K562 (cell line): ENCODE data around the gene MC1R. TPM values are rescaled to one million over a fixed set of nuclear protein-coding genes. Genes with fewer than 3 reads are reported as not detected.

ENCODE experiments used
- ETV6 ChIP-seq, 3 experiments: fragments of 150-350 bp in 1 of 3; sonication (generic) in 1 of 3; formaldehyde crosslinking in 1 of 3; IDR thresholded peaks; 2 replicates each; pipeline versions ENCODE4 v1.6.1 to v1.8.0; 2014 to 2022; ENCODE audit warnings: borderline replicate concordance in 2 of 3, low read depth in 2 of 3, antibody characterized with exemption in 1 of 3, low read length in 1 of 3, mild to moderate bottlenecking in 1 of 3, missing genetic modification reagents in 1 of 3
- NBN ChIP-seq: fragments of 450-650 bp; IDR thresholded peaks from 2 replicates; pipeline ENCODE4 v1.6.1; 2016; ENCODE audit warnings: low read depth, mild to moderate bottlenecking
- NFE2L1 ChIP-seq: fragments of 450-650 bp; IDR thresholded peaks from 2 replicates; pipeline ENCODE4 v1.6.1; 2016; ENCODE audit warnings: missing genetic modification characterization, low read depth, mild to moderate bottlenecking, missing compliant biosample characterization, moderate library complexity, borderline replicate concordance
- NFXL1 ChIP-seq: fragments of 450-650 bp; formaldehyde crosslinking; IDR thresholded peaks from 2 replicates; pipeline ENCODE4 v1.4.0; 2021; ENCODE audit warnings: mild to moderate bottlenecking
- SAFB ChIP-seq: fragments of 200-400 bp; formaldehyde crosslinking; IDR thresholded peaks from 2 replicates; pipeline ENCODE4 v1.6.1; 2017; ENCODE audit warnings: low read depth, low read length, borderline replicate concordance
- TCF7 ChIP-seq: sonication (generic); IDR thresholded peaks from 2 replicates; pipeline ENCODE4 v1.6.1; 2016; ENCODE audit warnings: antibody characterized with exemption, borderline replicate concordance
- TFAM ChIP-seq: fragments of 250-450 bp; sonication (Bioruptor Pico); conservative IDR thresholded peaks from 2 replicates; pipeline ENCODE4 v1.5.0; 2021; ENCODE audit warnings: mild to moderate bottlenecking, moderate library complexity
- WHSC1 ChIP-seq: IDR thresholded peaks from one replicate; pipeline ENCODE4 v1.6.1; 2012; ENCODE audit warnings: low read length, control low read depth, inconsistent platforms
- ZNF253 ChIP-seq: fragments of 250-450 bp; sonication (Bioruptor Pico); conservative IDR thresholded peaks from 2 replicates; pipeline ENCODE4 v1.6.1; 2021; ENCODE audit warnings: mild to moderate bottlenecking
- ZNF589 ChIP-seq: fragments of 200-800 bp; sonication (Bioruptor generic); IDR thresholded peaks from 2 replicates; pipeline ENCODE4 v1.6.1; 2016; ENCODE audit warnings: low read depth, missing genetic modification characterization, missing compliant biosample characterization
- ZNF696 ChIP-seq: fragments of 250-450 bp; sonication (Bioruptor Pico); conservative IDR thresholded peaks from 2 replicates; pipeline ENCODE4 v1.4.0; 2020; ENCODE audit warnings: mild to moderate bottlenecking, moderate library complexity
- polyA plus RNA-seq, 8 experiments: library from polyadenylated mRNA; depleted of rRNA in 4 of 8; stranded (reverse) in 5 of 8; unstranded in 3 of 8; fragments of >200 nt; fragmentation: Nextera tagmentation in 2 of 8; fragmentation: Illumina TruSeq in 1 of 8; extraction: Ambion mirVana in 2 of 8; extraction: Trizol in 1 of 8; gene quantifications; 2 replicates each; pipeline versions ENCODE4 v1.2.1 to v1.2.3, GENCODE V29; 2011 to 2014; ENCODE audit warnings: inconsistent platforms in 1 of 8, missing spikeins in 1 of 8
- total RNA-seq, 7 experiments: library from RNA; depleted of rRNA in 6 of 7; stranded (reverse); fragments of >200 nt in 6 of 7; fragmentation: Illumina TruSeq in 2 of 7; extraction: Trizol in 2 of 7; gene quantifications; 2 replicates each; pipeline versions ENCODE4 v1.2.1 to v1.2.3, GENCODE V29; 2011 to 2021; ENCODE audit warnings: low replicate concordance in 1 of 7
- TF ChIP-seq, protein P1 (sequence below): fragments of 450-650 bp; IDR thresholded peaks from 2 replicates; pipeline ENCODE4 v1.6.1; 2018; ENCODE audit not compliant: partially characterized antibody
- TF ChIP-seq, protein P2 (sequence below): fragments of 450-650 bp; IDR thresholded peaks from 2 replicates; pipeline ENCODE4 v1.6.1; 2017; ENCODE audit warnings: antibody characterized with exemption
- TF ChIP-seq, protein P3 (sequence below): sonication (generic); formaldehyde crosslinking; IDR thresholded peaks from 2 replicates; pipeline ENCODE4 v1.8.1; 2023; ENCODE audit warnings: mild to moderate bottlenecking, missing genetic modification reagents
- TF ChIP-seq, protein P4 (sequence below): fragments of 150-350 bp; conservative IDR thresholded peaks from 2 replicates; pipeline ENCODE4 v1.6.1; 2014; ENCODE audit warnings: low read length

Gene MC1R
- total and polyA plus RNA-seq, 9 of the 15 experiments (the other 6 are each of a cell fraction or from before 2014, with no cell fraction given) = 0.14 to 5.3 (median 2.5) TPM; not detected in 1

DNA sequence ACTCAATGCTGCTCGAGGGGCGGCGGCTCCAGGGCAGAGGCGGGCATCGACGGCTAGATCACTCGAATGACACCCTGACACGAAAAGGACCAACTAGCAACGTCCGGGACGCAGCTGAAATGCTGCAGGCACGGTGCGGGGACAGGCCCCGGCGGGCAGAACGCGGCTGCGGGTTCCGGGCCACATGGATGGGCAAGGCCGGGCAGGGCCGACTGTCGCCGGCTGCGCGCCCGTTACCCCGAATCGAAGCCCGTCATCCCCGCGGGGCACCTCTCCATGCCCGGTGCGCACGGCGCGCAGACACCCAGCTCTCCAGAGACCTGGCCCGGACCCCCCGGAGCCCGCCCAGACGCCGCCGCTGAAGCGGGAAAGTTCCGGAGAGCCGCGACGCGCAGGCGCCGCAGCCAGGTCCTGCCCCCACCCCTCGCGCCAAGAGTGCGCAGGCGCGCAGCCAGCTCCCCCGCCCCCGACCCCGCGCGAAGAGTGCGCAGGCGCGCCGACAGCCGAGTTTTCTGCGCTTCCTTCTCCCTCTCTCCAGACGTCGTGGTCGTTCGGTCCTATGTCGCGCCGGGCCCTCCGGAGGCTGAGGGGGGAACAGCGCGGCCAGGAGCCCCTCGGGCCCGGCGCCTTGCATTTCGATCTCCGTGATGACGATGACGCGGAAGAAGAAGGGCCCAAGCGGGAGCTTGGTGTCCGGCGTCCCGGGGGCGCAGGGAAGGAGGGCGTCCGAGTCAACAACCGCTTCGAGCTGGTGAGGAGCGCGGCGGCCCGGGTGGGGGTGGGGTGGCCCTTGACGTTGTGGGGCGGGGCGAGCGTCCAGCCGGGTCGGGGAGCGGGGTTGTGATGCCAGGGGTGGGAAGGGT, 45.3 kb upstream of the MC1R start, which contains the start of gene TCF25 (continued):
- TF ChIP-seq, protein P1, sequence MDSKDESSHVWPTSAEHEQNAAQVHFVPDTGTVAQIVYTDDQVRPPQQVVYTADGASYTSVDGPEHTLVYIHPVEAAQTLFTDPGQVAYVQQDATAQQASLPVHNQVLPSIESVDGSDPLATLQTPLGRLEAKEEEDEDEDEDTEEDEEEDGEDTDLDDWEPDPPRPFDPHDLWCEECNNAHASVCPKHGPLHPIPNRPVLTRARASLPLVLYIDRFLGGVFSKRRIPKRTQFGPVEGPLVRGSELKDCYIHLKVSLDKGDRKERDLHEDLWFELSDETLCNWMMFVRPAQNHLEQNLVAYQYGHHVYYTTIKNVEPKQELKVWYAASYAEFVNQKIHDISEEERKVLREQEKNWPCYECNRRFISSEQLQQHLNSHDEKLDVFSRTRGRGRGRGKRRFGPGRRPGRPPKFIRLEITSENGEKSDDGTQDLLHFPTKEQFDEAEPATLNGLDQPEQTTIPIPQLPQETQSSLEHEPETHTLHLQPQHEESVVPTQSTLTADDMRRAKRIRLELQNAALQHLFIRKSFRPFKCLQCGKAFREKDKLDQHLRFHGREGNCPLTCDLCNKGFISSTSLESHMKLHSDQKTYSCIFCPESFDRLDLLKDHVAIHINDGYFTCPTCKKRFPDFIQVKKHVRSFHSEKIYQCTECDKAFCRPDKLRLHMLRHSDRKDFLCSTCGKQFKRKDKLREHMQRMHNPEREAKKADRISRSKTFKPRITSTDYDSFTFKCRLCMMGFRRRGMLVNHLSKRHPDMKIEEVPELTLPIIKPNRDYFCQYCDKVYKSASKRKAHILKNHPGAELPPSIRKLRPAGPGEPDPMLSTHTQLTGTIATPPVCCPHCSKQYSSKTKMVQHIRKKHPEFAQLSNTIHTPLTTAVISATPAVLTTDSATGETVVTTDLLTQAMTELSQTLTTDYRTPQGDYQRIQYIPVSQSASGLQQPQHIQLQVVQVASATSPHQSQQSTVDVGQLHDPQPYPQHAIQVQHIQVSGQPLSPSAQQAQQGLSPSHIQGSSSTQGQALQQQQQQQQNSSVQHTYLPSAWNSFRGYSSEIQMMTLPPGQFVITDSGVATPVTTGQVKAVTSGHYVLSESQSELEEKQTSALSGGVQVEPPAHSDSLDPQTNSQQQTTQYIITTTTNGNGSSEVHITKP = no peak
- TF ChIP-seq WHSC1 = no peak
- peak; percentile 69; the same call in 1 of the 2 replicates for TF ChIP-seq NBN
- no peak for TF ChIP-seq TFAM (CRISPR knock-in tag)
- no peak for TF ChIP-seq SAFB
- TF ChIP-seq ETV6 (IDR thresholded peaks at IDR 0.05; ENCODE audit: borderline replicate concordance in 1 of 2, low read depth in 2 of 2, low read length in 1 of 2) = no peak
- TF ChIP-seq ETV6 (CRISPR knock-in tag; IDR thresholded peaks at IDR 0.05; ENCODE audit: borderline replicate concordance) = 0 out of 2 replicates have a peak, but pooled peaks have one; percentile 41
- TF ChIP-seq, protein P2, sequence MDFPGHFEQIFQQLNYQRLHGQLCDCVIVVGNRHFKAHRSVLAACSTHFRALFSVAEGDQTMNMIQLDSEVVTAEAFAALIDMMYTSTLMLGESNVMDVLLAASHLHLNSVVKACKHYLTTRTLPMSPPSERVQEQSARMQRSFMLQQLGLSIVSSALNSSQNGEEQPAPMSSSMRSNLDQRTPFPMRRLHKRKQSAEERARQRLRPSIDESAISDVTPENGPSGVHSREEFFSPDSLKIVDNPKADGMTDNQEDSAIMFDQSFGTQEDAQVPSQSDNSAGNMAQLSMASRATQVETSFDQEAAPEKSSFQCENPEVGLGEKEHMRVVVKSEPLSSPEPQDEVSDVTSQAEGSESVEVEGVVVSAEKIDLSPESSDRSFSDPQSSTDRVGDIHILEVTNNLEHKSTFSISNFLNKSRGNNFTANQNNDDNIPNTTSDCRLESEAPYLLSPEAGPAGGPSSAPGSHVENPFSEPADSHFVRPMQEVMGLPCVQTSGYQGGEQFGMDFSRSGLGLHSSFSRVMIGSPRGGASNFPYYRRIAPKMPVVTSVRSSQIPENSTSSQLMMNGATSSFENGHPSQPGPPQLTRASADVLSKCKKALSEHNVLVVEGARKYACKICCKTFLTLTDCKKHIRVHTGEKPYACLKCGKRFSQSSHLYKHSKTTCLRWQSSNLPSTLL = no peak
- no peak for TF ChIP-seq NFXL1 (CRISPR knock-in tag)
- TF ChIP-seq ZNF253 = no peak
- TF ChIP-seq NFE2L1 (tag) = no peak
- TF ChIP-seq TCF7 = no peak
- TF ChIP-seq, protein P3, sequence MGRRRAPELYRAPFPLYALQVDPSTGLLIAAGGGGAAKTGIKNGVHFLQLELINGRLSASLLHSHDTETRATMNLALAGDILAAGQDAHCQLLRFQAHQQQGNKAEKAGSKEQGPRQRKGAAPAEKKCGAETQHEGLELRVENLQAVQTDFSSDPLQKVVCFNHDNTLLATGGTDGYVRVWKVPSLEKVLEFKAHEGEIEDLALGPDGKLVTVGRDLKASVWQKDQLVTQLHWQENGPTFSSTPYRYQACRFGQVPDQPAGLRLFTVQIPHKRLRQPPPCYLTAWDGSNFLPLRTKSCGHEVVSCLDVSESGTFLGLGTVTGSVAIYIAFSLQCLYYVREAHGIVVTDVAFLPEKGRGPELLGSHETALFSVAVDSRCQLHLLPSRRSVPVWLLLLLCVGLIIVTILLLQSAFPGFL (CRISPR knock-in tag) = no peak
- TF ChIP-seq ZNF589 (CRISPR knock-in tag) = no peak
- TF ChIP-seq, protein P4, sequence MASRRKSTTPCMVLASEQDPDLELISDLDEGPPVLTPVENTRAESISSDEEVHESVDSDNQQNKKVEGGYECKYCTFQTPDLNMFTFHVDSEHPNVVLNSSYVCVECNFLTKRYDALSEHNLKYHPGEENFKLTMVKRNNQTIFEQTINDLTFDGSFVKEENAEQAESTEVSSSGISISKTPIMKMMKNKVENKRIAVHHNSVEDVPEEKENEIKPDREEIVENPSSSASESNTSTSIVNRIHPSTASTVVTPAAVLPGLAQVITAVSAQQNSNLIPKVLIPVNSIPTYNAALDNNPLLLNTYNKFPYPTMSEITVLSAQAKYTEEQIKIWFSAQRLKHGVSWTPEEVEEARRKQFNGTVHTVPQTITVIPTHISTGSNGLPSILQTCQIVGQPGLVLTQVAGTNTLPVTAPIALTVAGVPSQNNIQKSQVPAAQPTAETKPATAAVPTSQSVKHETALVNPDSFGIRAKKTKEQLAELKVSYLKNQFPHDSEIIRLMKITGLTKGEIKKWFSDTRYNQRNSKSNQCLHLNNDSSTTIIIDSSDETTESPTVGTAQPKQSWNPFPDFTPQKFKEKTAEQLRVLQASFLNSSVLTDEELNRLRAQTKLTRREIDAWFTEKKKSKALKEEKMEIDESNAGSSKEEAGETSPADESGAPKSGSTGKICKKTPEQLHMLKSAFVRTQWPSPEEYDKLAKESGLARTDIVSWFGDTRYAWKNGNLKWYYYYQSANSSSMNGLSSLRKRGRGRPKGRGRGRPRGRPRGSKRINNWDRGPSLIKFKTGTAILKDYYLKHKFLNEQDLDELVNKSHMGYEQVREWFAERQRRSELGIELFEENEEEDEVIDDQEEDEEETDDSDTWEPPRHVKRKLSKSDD = no peak
- no peak for TF ChIP-seq ZNF696 (CRISPR knock-in tag)
